Brain pericyte (primary cell): ENCODE results near the gene SPSB3.
"Not testable (repeated sequence)": the region's sequence is repeated elsewhere in the genome, so short reads cannot be mapped to it uniquely, and the experiment has no call there.

ENCODE experiments used
- DNase-seq: peaks from one replicate; pipeline ENCODE4 v3.0.0-alpha.2; 2012; ENCODE audit warnings: low read depth, low spot score

SPSB3 gene

GRCh38 chr16:1743376-1744337 lies 38.7 kb downstream of the SPSB3 start:
- no peak for DNase-seq

GRCh38 chr16:1741553-1742165 lies 40.7 kb downstream of the SPSB3 start:
- DNase-seq, result no peak

DNA sequence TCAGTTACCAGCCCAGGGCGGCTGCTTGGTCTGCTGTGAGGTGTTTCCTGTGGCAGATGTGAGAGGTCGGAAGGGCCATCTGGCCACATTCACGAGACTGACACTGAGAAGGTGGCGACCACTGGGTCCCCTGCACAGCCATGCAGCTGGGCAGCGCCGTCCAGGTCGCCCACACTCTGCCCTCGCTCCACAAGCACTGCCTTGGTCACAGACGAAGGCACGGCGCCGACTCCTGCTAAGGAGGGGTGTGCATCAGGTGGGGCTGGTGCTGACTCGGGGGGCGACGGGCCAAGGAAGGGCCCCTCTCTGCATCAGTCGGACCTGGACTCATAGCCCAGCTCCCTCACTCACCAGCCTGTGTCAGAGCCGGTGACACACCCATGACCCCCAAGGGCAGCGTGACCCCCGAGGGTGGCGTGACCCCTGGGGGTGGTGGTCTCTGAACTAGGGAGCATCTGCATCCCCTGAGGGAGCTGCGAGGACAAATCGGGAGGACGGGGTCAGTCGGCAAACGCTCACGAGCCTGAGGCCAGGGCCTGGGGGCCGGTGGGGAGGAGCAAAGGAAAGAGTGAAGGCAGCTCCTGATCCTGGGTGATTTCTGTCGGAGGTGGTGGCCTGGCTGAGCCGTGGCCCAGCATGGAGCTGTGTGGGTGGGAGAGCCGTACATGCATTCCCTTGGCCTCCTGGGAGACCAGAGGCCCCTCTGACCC lies 41.4 kb downstream of the SPSB3 start:
- no peak for DNase-seq

- no peak for DNase-seq
Observed at GRCh38 chr16:1740234-1740633, 42.1 kb downstream of the SPSB3 start.

DNA sequence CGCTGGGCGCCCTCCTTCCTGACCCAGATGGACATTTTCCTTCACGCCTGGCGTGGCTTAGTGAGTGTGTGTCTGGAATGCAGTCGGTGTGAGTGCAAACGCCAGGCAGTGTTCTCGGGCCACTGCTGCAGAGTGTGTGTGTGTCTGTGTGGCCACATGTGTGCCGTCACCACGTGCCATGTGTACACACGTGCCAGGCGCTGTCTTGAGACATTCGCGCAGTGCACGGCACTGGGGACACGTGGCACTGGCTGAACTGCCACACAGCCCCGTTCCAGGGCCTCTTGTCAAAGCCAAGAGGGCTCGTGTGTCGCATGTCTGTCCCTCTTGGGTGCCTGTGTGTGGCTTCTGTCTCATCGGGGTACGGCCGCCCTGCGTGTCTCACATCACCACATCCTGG lies 47.6 kb downstream of the SPSB3 start:
- DNase-seq, result no peak

GRCh38 chr16:1734123-1734522 lies 48.2 kb downstream of the SPSB3 start:
- DNase-seq, result no peak

DNA sequence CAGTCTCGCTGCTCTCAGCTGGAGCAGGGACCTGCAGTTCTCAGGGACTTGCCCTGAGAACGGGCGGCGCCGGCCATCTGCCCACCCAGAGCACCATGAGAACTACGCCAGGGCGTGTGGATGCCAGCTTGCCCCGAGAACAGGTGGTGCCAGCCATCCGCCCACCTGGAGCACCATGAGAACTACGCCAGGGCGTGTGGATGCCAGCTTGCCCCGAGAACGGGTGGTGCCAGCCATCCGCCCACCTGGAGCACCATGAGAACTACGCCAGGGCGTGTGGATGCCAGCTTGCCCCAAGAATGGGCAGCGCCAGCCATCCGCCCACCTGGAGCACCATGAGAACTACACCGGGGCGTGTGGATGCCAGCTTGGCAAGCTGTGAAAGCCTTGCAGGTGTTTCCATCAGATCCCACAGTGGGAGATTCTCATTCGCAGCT lies 49.8 kb downstream of the SPSB3 start:
- not testable (repeated sequence) for DNase-seq

- no peak for DNase-seq
Observed at GRCh38 chr16:1732071-1732470, 50.3 kb downstream of the SPSB3 start.

DNA sequence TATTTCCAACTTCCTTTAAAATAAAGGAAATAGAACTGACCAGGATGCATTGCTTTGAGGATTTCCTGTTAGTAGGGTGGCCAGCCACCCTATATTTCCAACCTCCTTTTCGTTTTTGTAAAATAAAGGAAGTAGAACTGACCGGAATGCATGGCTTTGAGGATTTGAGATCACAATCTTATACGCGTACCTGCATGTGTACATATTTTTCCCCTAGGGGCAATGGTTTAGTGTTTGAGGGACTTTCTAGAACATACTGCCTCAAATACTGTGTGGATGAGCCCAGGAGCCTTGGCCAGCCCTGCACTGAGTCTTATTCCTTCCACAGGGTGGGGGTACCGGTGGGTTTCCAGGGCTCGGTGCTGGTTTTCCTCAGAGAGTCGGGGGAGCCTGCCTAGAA lies 50.8 kb downstream of the SPSB3 start:
- no peak for DNase-seq

DNA sequence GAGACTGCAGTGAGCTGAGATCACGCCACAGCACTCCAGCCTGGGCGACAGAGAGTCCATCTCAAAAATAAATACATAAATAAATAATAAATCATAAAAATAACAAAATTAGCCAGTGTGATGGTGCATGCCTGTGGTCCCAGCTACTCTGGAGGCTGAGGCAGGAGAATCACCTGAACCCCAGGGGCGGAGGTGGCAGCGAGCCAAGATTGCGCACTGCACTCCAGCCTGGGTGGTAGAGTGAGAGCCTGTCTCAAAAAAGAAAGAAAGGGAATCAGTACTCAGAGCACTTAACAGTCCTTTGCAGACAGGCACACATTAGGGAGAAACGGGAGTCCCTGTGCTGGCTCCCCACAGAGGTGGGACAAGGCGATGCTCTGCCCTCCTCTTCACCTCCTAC lies 51.3 kb downstream of the SPSB3 start:
- DNase-seq, result no peak

DNA sequence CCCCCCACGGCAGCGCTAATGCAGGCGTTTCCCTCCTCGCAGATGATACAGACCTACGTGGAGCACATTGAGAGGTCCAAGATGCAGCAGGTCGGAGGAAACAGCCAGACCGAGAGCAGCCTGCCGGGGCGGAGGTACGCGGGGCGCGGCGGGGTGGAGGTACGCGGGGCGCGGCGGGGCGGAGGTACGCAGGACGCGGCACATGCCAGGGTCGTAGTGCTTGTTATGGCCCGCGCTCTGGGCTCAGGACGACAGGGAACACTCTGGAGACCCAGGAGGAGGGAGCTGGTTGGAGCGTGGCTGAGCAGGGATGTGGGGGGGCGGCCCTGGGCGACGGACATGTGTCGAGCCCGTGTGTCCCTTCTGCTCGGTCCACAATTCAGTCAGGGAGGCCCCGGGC lies 52.9 kb downstream of the SPSB3 start:
- no peak for DNase-seq

- DNase-seq, result no peak
Observed at GRCh38 chr16:1729026-1729425, 53.3 kb downstream of the SPSB3 start.

- no peak for DNase-seq
Observed at GRCh38 chr16:1727651-1728624, 54.4 kb downstream of the SPSB3 start.
